ENCODE measurements around the gene KIF25.

The KIF25 gene

DNA sequence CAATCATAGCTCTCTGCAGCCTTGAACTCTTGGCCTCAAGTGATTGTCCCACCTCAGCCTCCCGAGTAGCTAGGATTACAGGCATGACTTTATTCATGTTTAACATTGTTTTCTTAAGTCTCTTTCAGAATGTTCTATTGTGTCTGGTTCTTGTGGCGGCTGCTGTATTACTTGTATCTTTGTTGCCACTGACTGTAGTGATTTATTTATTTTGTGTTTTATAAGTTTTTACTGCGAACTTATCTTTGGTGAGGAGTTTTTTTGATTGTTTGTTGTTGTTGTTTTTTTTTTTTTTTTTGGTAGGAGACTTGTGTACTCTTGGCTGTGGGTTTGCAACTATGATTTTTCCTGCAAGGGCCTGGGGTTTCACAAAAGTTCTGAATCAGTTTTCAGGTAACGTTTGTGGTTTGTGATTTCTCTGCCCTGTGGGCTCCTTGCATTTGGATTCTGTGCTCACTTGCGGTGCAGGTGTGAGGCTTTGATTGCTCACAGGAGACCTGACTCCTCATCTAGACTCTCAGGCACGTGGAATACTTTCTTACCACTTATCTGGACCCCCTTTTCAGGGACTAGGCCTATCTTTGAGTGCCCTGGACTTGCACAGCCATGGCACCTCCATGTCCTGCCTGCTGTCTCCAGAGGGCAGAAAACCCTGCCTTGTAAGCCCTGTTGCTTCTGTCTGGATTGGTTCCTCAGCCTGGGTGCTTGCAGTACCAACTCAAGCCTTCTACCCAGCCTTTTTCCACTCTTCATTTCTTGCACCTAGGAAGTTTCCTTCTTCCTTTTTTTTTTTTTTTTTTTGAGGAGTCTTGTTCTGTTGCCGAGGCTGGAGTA is 25.2 kb downstream of the KIF25 start:
- TF ChIP-seq, protein P1, sequence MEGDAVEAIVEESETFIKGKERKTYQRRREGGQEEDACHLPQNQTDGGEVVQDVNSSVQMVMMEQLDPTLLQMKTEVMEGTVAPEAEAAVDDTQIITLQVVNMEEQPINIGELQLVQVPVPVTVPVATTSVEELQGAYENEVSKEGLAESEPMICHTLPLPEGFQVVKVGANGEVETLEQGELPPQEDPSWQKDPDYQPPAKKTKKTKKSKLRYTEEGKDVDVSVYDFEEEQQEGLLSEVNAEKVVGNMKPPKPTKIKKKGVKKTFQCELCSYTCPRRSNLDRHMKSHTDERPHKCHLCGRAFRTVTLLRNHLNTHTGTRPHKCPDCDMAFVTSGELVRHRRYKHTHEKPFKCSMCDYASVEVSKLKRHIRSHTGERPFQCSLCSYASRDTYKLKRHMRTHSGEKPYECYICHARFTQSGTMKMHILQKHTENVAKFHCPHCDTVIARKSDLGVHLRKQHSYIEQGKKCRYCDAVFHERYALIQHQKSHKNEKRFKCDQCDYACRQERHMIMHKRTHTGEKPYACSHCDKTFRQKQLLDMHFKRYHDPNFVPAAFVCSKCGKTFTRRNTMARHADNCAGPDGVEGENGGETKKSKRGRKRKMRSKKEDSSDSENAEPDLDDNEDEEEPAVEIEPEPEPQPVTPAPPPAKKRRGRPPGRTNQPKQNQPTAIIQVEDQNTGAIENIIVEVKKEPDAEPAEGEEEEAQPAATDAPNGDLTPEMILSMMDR (IDR thresholded peaks at IDR 0.05; ENCODE audit: low read depth, low read length): no peak
- H3K4me3 ChIP-seq (replicated peaks in 1 of 2; ENCODE audit: low read depth in 2 of 2, low read length in 2 of 2): no peak overlapping the region
- no peak for DNase-seq (ENCODE audit: low read depth in 2 of 2)

DNA sequence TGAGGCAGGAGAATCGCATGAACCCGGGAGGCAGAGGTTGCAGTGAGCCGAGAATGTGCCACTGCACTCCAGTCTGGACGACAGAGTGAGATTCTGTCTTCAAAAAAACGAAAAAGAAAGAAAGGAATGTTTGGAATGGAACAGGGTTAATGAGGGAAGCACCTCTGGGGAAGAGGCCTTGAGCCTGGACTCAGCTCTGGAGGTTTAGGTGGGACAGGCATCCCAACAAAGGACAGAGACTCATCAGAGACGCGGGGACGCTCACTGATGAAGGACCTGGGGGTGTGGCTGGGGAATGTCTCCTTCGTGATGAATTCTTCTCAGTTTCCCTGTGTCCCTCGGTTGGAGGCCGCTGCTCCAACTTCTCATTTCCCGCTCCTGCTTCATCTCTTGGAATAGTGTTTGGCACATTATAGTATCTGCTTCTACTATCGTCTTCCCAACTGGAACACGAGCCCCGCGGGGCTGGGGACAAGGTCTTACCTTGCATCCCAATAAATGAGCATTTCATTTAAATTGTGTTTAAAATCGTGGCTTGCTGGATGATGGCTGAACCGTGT is 27.6 kb downstream of the KIF25 start:
- DNase-seq (ENCODE audit: low read depth in 2 of 2): no peak
- TF ChIP-seq, protein P1 (IDR thresholded peaks at IDR 0.05; ENCODE audit: low read depth, low read length): no peak
- H3K4me3 ChIP-seq (replicated peaks in 1 of 2; ENCODE audit: low read depth in 2 of 2, low read length in 2 of 2): no peak overlapping the region

DNA sequence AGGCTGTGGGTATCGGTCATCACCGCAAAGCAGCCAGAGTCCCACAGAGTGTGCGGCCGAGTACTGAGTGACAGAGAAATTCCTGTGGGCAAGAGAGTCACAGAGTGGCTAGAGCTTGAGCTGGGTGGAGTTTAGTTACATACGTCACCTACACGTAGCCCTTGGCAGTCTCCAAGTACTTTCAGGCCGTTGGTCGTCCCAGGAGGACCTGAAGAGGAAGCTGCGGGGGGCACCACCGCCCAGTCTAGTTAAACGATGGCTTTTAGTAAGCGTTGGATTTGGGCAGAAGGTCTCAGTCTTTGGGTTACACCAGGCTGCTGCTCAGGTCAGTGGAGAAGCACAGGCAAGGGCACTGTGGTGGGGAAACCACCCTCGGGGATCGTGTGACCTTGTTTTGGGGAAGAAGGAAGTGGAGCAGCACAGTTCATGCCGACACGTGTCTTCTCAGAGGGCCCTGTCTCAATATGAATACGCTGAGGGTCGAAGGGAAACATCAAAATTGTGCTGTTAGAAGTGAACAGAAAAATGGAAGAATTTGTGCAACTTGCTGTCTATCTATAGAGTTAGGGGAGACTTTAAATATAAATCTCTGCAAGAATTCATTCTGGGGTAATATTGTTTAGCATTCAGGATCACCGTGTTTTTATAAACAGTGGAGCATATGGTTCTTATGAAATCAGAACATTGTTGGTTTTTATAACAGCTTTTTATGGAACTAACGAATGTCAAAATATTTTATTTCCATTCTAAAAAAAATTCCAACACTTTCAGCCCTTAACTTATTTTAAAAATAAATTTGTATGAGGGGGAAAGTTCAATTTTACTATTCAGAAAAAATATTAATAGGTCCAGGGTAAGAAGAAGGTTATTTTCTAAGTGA is 28.6 kb downstream of the KIF25 start:
- TF ChIP-seq, protein P1 (IDR thresholded peaks at IDR 0.05; ENCODE audit: low read depth, low read length): no peak

DNA sequence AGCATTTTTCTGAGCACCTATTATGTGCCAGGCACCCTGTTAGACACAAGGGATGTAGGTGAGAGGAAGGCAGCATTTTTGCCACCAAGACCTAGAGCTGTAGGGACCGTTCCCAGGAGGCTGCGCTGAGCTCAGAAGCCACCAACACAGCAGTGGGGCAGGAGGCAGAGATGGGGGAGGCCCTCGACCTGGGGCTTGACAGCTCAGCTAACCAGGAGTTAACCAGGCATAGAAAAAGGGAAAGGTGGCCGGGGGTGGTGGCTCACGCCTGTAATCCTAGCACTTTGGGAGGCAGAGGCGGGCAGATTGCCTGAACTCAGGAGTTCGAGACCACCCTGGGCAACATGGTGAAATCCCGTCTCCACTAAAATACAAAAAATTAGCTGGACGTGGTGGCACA is 29.5 kb downstream of the KIF25 start:
- TF ChIP-seq, protein P1 (IDR thresholded peaks at IDR 0.05; ENCODE audit: low read depth, low read length): no peak
- H3K4me3 ChIP-seq (replicated peaks in 1 of 2; ENCODE audit: low read depth in 2 of 2, low read length in 2 of 2): no peak overlapping the region

More for the DNA sequence above, 28.6 kb downstream of the KIF25 start:
- DNase-seq (ENCODE audit: low read depth in 2 of 2): no peak
- H3K4me3 ChIP-seq (replicated peaks in 1 of 2; ENCODE audit: low read depth in 2 of 2, low read length in 2 of 2): no peak overlapping the region

DNA sequence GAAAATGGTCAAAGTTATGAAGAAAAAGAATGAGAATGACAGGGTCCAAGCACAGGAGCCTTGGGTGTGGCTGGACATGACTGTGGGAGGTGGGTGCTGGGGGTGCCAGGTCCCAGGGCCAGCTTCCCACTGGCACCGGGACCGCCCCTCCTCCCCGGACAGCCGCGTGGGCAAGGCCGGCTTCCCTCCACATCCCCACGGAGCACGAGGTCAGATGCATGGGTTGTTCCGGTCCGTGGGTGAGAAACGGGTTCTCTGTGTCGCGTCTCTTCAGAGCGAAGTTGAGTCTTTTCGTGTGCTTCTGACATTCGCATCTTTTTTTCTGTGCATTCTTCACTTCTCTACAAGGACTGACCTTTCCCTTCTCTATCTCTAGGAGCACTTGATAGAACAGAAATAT is 30.1 kb downstream of the KIF25 start:
- no peak overlapping the region for H3K4me3 ChIP-seq (replicated peaks in 1 of 2; ENCODE audit: low read depth in 2 of 2, low read length in 2 of 2)
- DNase-seq (ENCODE audit: low read depth in 2 of 2): no peak
- TF ChIP-seq, protein P1 (IDR thresholded peaks at IDR 0.05; ENCODE audit: low read depth, low read length): no peak

More for the DNA sequence above, 29.5 kb downstream of the KIF25 start:
- no peak for DNase-seq (ENCODE audit: low read depth in 2 of 2)

DNA sequence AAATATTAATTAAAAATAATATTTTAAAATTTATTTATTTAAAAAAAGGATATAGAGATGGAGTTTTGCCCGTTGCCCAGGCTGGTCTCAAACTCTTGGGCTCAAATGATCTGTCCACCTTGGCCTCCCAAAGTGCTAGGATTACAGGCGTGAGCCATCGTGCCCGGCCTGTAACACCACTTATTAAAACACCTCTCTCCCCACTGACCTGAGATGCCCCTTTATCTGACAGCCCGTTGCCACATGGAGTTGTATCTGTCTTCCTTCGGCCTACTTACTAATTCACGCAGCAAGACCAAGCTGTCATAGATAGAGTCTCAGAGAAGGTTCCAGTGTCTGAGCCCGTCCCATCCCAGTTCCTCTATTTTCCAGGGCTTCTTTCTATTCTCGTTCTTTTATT is 30.7 kb downstream of the KIF25 start:
- TF ChIP-seq, protein P1 (IDR thresholded peaks at IDR 0.05; ENCODE audit: low read depth, low read length): no peak
- H3K4me3 ChIP-seq (replicated peaks in 1 of 2; ENCODE audit: low read depth in 2 of 2, low read length in 2 of 2): no peak overlapping the region
- no peak for DNase-seq (ENCODE audit: low read depth in 2 of 2)

All from cardiac fibroblast (primary cell).